HG02938 (cell line): ENCODE results near the gene EYS.
"Not testable (repeated sequence)": the region's sequence is repeated elsewhere in the genome, so short reads cannot be mapped to it uniquely, and the experiment has no call there.

Experiments used
- ATAC-seq: cut with Tn5 transposase; IDR thresholded peaks from one replicate; pipeline ENCODE4 v1.9.1; 2021; ENCODE audit warnings: mild to moderate bottlenecking, moderate library complexity; ENCODE audit not compliant: unreplicated experiment

Gene EYS

DNA sequence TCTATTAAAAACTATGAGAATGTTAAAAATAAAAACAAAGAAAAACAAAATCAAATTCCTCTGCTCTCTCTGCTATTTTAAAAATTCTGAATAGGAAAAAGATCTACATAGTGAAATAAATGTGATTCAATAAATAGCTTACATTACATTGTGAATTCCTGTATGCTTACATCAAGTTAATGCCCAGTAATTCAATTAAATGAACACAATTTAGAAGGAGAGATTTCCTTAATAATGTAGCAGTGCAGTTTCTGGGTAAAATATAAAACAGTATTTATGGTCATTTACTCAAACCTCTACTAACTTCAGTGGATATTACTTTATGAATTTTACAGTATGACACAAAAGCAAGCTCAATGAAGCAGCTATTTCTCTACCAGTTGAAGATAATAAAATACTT lies 594.6 kb downstream of the EYS start:
- no peak for ATAC-seq

GRCh38 chr6:65110031-65110430 lies 597.0 kb downstream of the EYS start:
- no peak for ATAC-seq

DNA sequence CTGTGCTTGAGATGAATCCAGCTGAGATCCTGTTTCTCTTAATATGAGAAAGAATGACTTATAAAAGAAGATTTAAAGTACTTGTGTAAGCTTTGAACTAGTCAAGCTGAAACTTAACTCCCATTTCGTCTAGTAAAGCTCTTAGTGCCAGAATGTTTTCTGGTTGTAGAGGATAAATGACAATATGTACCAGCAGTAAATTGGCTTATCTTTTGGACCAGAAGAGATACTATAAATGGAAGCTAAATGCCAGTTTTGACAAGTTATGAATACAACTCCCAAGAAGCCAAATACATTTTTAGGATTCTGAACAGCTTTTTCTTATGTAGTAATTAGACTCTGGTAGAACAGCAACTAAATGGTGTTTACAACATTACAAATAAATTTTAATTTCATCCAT lies 608.7 kb downstream of the EYS start:
- no peak for ATAC-seq

DNA sequence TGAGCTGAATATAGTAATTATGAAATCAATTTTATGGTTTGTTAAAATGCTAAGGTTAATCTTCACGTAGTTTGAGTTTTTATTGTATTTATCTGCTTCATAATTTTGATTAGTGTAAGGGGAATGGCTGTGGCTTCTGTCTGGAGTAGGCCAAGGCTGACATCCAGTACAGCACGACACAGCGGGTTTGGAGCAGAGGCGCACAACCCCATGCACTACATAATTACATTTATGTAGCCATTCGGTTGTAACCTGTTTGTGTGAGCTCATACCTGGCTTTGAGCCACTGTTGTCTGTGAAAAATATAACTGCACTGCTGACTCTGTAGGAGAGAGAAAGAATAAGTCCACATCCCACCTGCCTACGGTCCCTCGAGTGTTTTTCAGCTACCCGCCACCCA lies 615.5 kb downstream of the EYS start:
- no peak for ATAC-seq

- no peak for ATAC-seq
Measured at GRCh38 chr6:65088575-65088974, 618.5 kb downstream of the EYS start.

- ATAC-seq, result no peak
Measured at GRCh38 chr6:65081756-65082155, 625.3 kb downstream of the EYS start.

GRCh38 chr6:65075705-65076230 lies 631.3 kb downstream of the EYS start:
- no peak for ATAC-seq

- no peak for ATAC-seq
Measured at GRCh38 chr6:65072500-65072899, 634.5 kb downstream of the EYS start.

- ATAC-seq, result no peak
Measured at GRCh38 chr6:65071480-65071879, 635.5 kb downstream of the EYS start.

DNA sequence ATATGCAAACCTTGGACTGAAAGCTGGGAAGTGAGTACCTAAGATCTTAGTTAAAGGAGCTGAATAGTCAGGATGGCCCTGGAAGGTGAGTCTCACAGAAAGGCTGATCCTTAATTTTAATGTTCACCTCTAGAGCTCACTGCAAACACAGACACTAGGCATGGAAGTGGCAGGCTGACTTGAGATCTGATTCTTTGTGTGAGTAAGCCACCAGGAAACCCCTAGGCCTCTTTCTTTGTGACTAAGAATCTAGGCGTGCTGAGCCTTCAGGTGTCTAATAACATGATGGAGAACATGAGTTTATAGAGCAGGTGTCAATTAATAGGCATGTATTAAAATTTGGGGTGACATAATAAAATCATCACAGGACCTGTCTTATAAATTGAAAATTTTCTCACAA lies 642.2 kb downstream of the EYS start:
- no peak for ATAC-seq

DNA sequence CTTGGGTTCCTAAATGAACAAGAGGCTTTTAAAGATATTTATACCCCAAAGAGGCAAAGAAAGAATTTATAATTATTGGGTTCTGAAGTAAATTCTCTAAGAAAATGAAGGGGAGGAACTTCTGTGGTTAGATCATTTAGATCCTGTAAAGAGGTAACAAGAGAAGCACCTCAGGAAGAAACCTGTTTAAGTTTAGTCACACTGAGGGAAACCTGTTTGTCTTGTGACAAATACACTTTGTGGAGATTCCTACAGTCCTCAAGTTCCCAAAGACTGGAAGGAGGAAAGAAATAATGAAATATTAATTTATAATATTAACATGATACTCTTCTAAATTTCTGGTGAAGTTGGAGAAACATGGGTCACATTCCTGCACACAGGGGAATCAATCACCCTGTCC lies 647.5 kb downstream of the EYS start:
- ATAC-seq, result no peak

DNA sequence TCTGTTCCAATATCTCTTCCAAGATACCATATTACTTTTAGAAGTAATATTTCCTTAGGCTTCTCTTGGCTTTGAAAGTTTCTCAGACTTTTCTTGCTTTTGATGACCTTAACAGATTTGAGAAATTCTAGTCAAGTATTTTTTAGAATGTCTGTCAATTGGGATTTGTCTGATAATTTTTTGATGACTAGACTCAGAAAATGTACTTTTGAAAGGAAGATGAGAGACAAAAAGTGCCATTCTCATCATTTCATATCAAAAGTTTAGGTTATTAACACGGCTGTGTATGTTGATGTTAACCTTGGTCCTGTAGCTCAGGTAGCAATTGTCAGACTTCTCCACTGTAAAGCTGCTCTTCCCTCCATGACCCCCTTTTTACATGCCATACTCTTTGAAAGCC lies 651.5 kb downstream of the EYS start:
- no peak for ATAC-seq

DNA sequence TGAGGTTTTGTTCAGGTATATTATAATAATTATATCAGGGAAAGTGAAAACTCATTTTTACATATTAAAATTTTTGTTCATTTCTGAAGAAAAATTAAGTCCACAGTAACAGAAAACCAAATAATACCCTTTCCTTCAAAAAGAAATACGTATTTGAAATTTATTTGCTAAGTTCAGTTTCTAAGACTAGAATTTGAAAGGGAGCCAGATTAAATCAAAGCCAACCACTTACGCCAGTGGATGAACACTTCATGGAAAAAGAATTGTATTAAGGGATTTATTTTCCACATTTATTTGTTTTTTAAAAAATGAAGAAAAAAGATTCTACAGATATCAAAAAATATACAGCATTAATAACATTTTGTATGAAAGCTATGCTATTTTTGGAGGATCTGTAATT lies 654.4 kb downstream of the EYS start:
- ATAC-seq, result no peak

DNA sequence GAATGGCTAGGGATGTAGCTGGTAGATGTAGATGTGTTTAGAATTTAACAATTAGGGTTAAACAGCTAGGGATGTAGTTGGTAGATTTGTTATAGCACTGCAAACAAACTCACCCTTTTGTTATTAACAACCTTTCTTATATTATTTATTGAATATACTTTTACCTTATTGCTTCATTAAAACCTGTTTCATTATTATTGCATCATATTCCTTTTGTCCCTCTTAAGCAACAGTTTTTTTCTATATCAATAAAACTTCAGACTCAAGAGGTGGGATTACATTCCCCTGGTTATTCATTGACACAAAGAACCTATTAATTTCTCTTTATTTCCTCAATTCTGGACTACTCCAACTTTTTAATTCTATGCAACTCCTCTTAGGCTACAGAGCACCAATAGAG lies 661.2 kb downstream of the EYS start:
- no peak for ATAC-seq

- ATAC-seq, result no peak
Measured at GRCh38 chr6:65014006-65014405, 693.0 kb downstream of the EYS start.

DNA sequence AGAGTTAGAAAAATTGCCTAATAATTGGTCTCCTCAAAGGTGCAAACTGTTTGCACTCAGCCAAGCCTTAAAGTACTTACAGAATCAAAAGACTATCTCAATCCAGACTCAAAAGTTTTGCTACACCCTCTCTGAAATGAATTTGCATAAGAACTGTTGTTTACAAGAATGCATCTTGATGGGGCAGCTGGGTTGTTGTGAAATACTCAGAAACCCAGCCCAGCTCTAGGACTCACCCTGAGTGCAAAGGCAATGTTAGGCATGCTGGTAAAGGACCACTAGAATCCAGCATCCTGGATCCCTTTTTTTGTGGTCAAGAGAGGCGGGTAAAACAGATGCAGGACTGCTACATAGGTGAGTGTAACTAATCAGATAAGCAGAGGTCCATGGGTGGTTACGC lies 700.2 kb downstream of the EYS start:
- no peak for ATAC-seq

DNA sequence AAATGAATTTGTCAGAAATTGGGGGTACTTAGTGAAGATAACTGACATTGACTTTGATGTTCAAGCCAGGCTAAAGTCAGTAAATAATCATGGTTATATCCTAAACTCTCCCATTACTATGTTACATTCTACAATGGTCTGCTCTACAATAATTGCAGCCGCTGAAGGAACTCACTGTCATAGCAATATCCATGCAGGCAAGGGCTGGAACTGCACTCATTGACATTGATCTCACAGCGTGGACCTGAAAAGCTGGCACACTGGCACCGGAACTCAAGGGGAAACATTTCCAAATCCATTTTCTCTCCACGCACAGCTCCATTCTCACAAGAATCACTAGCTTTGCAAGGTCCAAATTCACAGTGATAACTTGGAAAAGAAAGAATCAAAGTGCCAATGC lies 702.7 kb downstream of the EYS start:
- ATAC-seq, result no peak

DNA sequence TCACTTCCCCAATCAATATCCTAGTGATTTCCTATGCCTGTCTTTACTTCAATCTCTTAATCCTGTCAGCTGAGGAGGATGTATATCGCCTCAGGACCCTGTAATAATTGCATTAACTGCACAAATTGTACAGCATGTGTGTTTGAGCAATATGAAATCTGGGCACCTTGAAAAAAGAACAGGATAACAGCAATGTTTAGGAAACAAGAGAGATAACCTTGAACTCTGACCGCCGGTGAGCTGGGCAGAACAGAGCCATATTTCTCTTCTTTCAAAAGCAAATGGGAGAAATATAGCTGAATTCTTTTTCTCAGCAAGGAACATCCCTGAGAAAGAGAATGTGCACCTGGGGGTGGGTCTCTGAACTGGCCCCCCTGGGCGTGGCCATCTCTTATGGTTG lies 704.1 kb downstream of the EYS start:
- ATAC-seq, result not testable (repeated sequence)

- no peak for ATAC-seq
Measured at GRCh38 chr6:65000815-65001214, 706.2 kb downstream of the EYS start.

- no peak for ATAC-seq
Measured at GRCh38 chr6:64998204-64998603, 708.8 kb downstream of the EYS start.

DNA sequence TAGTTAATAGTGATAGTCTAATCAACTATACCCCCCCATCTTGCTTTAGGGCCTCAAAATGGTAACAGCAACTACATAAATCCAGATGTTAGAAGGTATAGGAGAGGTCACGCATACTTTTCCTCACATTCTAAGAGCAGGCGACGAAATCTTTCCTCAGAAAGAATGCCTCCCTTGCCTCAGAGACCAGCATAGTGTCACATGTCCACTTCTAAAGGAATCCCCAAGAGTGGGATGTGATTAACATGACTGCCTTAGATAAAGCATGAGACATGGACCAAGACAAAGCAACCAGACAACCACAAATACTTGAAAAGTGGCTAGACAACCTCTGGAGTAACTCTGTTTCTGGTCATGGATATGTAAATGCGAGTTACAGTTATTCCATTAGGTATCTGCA lies 710.7 kb downstream of the EYS start:
- no peak for ATAC-seq

- ATAC-seq, result no peak
Measured at GRCh38 chr6:64990652-64991304, 716.2 kb downstream of the EYS start.

- no peak for ATAC-seq
Measured at GRCh38 chr6:64988148-64988547, 718.9 kb downstream of the EYS start.
